ENCODE data around the gene RGS6.
A peak's percentile ranks its signal among the peaks of the same experiment; 100 is the strongest.

RGS6 gene

GRCh38 chr14:72527591-72527990 lies 595.4 kb downstream of the RGS6 start:
- TF ChIP-seq CTCF (IDR thresholded peaks at IDR 0.05; ENCODE audit: low read depth, low read length), result no peak
- H3K4me3 ChIP-seq (replicated peaks in 1 of 2; ENCODE audit: low read depth in 2 of 2, low read length in 2 of 2), result no peak overlapping the region
- no peak for DNase-seq (ENCODE audit: low read depth in 2 of 2)

GRCh38 chr14:72528059-72528862 lies 596.0 kb downstream of the RGS6 start:
- peak; percentile 19 to 38 for DNase-seq (ENCODE audit: low read depth in 2 of 2)
- H3K4me3 ChIP-seq (replicated peaks in 1 of 2; ENCODE audit: low read depth in 2 of 2, low read length in 2 of 2), result no peak overlapping the region
- no peak for TF ChIP-seq CTCF (IDR thresholded peaks at IDR 0.05; ENCODE audit: low read depth, low read length)

GRCh38 chr14:72528863-72529175 lies 596.6 kb downstream of the RGS6 start:
- TF ChIP-seq CTCF (IDR thresholded peaks at IDR 0.05; ENCODE audit: low read depth, low read length), result no peak
- DNase-seq (ENCODE audit: low read depth in 2 of 2), result peak in 1 of 2 donors; percentile 20
- no peak overlapping the region for H3K4me3 ChIP-seq (replicated peaks in 1 of 2; ENCODE audit: low read depth in 2 of 2, low read length in 2 of 2)

- DNase-seq (ENCODE audit: low read depth in 2 of 2), result no peak
- TF ChIP-seq CTCF (IDR thresholded peaks at IDR 0.05; ENCODE audit: low read depth, low read length), result no peak
- no peak overlapping the region for H3K4me3 ChIP-seq (replicated peaks in 1 of 2; ENCODE audit: low read depth in 2 of 2, low read length in 2 of 2)
Observed at GRCh38 chr14:72532686-72533454, 600.6 kb downstream of the RGS6 start.

- no peak overlapping the region for H3K4me3 ChIP-seq (replicated peaks in 1 of 2; ENCODE audit: low read depth in 2 of 2, low read length in 2 of 2)
- DNase-seq (ENCODE audit: low read depth in 2 of 2), result no peak
- no peak for TF ChIP-seq CTCF (IDR thresholded peaks at IDR 0.05; ENCODE audit: low read depth, low read length)
Observed at GRCh38 chr14:72535485-72535884, 603.3 kb downstream of the RGS6 start.

- TF ChIP-seq CTCF (IDR thresholded peaks at IDR 0.05; ENCODE audit: low read depth, low read length), result no peak
- no peak for DNase-seq (ENCODE audit: low read depth in 2 of 2)
- no peak overlapping the region for H3K4me3 ChIP-seq (replicated peaks in 1 of 2; ENCODE audit: low read depth in 2 of 2, low read length in 2 of 2)
Observed at GRCh38 chr14:72538387-72538786, 606.2 kb downstream of the RGS6 start.
